Vagina (tissue), 2 donors: ENCODE measurements around the gene RPS17. TPM values are rescaled to one million over a fixed set of nuclear protein-coding genes. Genes with fewer than 3 reads are reported as not detected.
A peak's percentile ranks its signal among the peaks of the same experiment; 100 is the strongest.
"Not testable (repeated sequence)": the region's sequence is repeated elsewhere in the genome, so short reads cannot be mapped to it uniquely, and the experiment has no call there.

ENCODE experiments used
- DNase-seq, 2 donors: peaks; one replicate each; pipeline ENCODE4 v3.0.0-alpha.2; 2017; ENCODE audit errors: extremely low spot score in 2 of 2
- H3K27ac ChIP-seq: fragments of 200-600 bp; sonication (generic); one replicate; pipeline ENCODE4 v1.5.1; 2019
- H3K27me3 ChIP-seq: fragments of 200-600 bp; sonication (generic); one replicate; pipeline ENCODE4 v1.5.1; 2019
- H3K36me3 ChIP-seq, 2 donors: fragments of 200-600 bp; sonication (generic); one replicate each; pipeline ENCODE4 v1.5.1; 2017 to 2019
- H3K4me1 ChIP-seq: fragments of 200-600 bp; sonication (generic); one replicate; pipeline ENCODE4 v1.5.1; 2019
- H3K4me3 ChIP-seq, 2 donors: fragments of 200-600 bp; sonication (generic); 1 replicate in 1 of 2; 2 replicates in 1 of 2; pipeline ENCODE4 v1.5.1; 2016 to 2019
- H3K9me3 ChIP-seq: fragments of 200-600 bp; sonication (generic); one replicate; pipeline ENCODE4 v1.5.1; 2019
- intact Hi-C: fragments of 100-400 bp; cut with DNase I; formaldehyde crosslinking; loops from one replicate; pipeline ENCODE4 v1.15.1; 2023
- total RNA-seq: library from RNA; depleted of rRNA; stranded (reverse); fragments of >200 nt; gene quantifications from one replicate; pipeline ENCODE4 v1.2.3, GENCODE V29; 2016

The RPS17 gene
- total RNA-seq, 1 donor from 2014 or later: 1,829 TPM

GRCh38 chr15:82504074-82504473 lies 36.2 kb downstream of the RPS17 start:
- H3K9me3 ChIP-seq, H3K27ac ChIP-seq, H3K4me3 ChIP-seq, H3K36me3 ChIP-seq, intact Hi-C loops, H3K4me1 ChIP-seq, DNase-seq, H3K27me3 ChIP-seq: not testable (repeated sequence)

GRCh38 chr15:82502700-82503339 lies 37.4 kb downstream of the RPS17 start:
- DNase-seq, H3K4me3 ChIP-seq, intact Hi-C loops, H3K27me3 ChIP-seq, H3K4me1 ChIP-seq, H3K27ac ChIP-seq, H3K9me3 ChIP-seq, H3K36me3 ChIP-seq: not testable (repeated sequence)

GRCh38 chr15:82500772-82501171 lies 39.5 kb downstream of the RPS17 start:
- H3K27me3 ChIP-seq, H3K36me3 ChIP-seq, H3K4me3 ChIP-seq, H3K27ac ChIP-seq, DNase-seq, intact Hi-C loops, H3K9me3 ChIP-seq, H3K4me1 ChIP-seq: not testable (repeated sequence)

GRCh38 chr15:82497978-82498377 lies 42.3 kb downstream of the RPS17 start:
- H3K4me1 ChIP-seq, H3K27me3 ChIP-seq, H3K27ac ChIP-seq, H3K9me3 ChIP-seq, H3K4me3 ChIP-seq, H3K36me3 ChIP-seq, DNase-seq, intact Hi-C loops: not testable (repeated sequence)

GRCh38 chr15:82488250-82488649 lies 52.0 kb downstream of the RPS17 start:
- H3K9me3 ChIP-seq, H3K36me3 ChIP-seq, H3K4me3 ChIP-seq, H3K27me3 ChIP-seq, intact Hi-C loops, H3K4me1 ChIP-seq: not testable (repeated sequence)
- DNase-seq: peak in 1 of 2 donors; percentile 25
- H3K27ac ChIP-seq: peak overlapping the region; percentile 59

GRCh38 chr15:82487045-82487444 lies 53.2 kb downstream of the RPS17 start:
- H3K36me3 ChIP-seq, H3K4me3 ChIP-seq, intact Hi-C loops, DNase-seq, H3K27me3 ChIP-seq, H3K4me1 ChIP-seq, H3K9me3 ChIP-seq, H3K27ac ChIP-seq: not testable (repeated sequence)

Other genes starting within 250 kb of the RPS17 start
- 3.4 TPM for gene GOLGA6L10, start 191.0 kb downstream of the RPS17 start, total RNA-seq
- gene GOLGA6L9, start 110.6 kb downstream of the RPS17 start, total RNA-seq: 9.3 TPM
- gene CPEB1, start 106.9 kb upstream of the RPS17 start, total RNA-seq: 10.6 TPM
- gene AP3B2, start 169.4 kb upstream of the RPS17 start, total RNA-seq: 3.7 TPM